Mononuclear cell (primary cell): Measurements from ENCODE around the gene CDH23. TPM values are rescaled to one million over a fixed set of nuclear protein-coding genes. Genes with fewer than 3 reads are reported as not detected.

ENCODE experiments used
- H3K27me3 ChIP-seq: 2 replicates; pipeline ENCODE4 v1.6.0; 2011; ENCODE audit warnings: low read length, control low read depth; ENCODE audit not compliant: insufficient read depth
- H3K4me1 ChIP-seq: 2 replicates; pipeline ENCODE4 v1.5.1; 2011; ENCODE audit warnings: mild to moderate bottlenecking, low read length, control low read depth; ENCODE audit not compliant: insufficient read depth
- H3K4me3 ChIP-seq: 2 replicates; pipeline ENCODE4 v1.5.1; 2011; ENCODE audit warnings: mild to moderate bottlenecking, low read length, moderate library complexity
- H3K9me3 ChIP-seq: 2 replicates; pipeline ENCODE4 v1.5.1; 2011; ENCODE audit warnings: low read depth, mild to moderate bottlenecking, control low read depth, low read length
- total RNA-seq: library from RNA; depleted of rRNA; stranded (reverse); fragments of >200 nt; gene quantifications from one replicate; pipeline ENCODE4 v1.2.3, GENCODE V29; 2012

CDH23 gene
- total RNA-seq, 1 donor = 5.0 TPM

DNA sequence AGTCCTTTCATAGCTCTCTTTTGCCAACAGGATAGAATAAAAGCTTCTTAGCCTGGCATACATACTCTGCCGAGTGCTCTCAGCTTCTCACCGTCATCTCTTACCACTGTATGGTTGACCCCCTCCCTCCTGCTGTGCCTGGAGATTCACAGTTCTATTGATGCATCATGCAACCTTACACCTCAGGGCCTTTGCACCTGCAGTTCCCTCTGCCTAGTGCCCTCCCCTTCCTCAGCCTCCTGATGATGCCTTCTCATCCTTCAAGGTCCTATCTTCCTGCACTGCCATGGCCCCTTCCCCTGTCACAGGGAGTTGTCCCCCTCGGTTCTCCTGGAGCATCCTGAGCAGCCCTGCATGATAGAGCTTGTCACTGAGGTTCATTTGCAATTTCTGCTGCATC is 81.5 kb downstream of the CDH23 start:
- Histone ChIP-seq H3K27me3 (no peaks in the 10 kb centered on the region), H3K9me3 (no peaks in the 10 kb centered on the region), H3K4me1 (peaks cover 24% of the 10 kb centered on the region)

DNA sequence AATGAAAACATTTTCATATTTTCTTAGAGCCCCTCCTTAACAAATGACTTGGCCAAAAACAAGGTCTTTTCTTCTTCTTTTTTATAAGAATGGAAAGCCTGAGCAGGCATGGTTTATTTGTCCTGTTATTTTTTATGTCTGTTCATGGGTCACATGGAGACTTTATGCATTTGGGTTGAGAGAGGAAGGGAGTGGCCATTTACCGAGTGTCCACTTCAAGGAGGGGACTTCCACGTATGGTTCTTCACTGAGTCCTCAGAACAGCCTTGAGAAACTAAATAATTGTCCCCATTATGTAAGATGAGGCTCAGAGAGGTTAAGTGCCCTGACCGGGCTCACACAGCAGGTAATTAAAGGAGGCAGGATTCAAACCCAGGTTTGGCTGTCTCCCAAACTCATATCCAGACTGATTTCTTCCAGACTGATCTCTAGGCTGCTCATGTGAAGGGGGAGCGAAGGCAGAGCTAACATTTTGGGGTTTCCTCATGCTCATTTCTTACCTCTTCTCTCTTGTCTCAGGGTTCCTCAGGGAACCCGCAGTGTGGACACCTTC is 82.2 kb downstream of the CDH23 start:
- Histone ChIP-seq H3K4me1 (peaks cover 24% of the 10 kb centered on the region), H3K9me3 (no peaks in the 10 kb centered on the region), H3K4me3 (no peak overlapping the region), H3K27me3 (no peaks in the 10 kb centered on the region)

More for the DNA sequence above, 81.5 kb downstream of the CDH23 start:
- H3K4me3 ChIP-seq = no peak overlapping the region

DNA sequence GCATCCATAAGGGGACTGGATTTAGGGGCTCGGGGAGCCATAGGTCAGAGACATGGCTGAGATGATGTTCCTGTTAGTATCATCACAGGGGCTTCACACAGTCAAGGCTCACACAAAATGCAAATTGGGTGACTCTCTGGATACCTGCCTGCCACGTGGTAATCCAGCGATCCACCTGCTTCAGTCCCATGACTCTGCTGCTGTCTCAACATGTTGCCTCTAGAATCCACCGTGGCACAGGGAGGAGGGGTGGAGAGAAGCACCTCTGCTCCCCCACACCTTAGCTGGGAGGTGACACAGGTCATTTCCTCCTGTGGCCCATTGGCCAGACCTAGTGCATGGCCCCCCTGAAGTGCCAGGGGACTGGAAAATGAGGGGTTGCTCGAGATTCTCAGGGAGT is 83.1 kb downstream of the CDH23 start:
- no peak overlapping the region for H3K4me3 ChIP-seq
- peaks cover 20% of the 10 kb centered on the region for H3K4me1 ChIP-seq
- no peaks in the 10 kb centered on the region for H3K27me3 ChIP-seq
- H3K9me3 ChIP-seq = no peaks in the 10 kb centered on the region

DNA sequence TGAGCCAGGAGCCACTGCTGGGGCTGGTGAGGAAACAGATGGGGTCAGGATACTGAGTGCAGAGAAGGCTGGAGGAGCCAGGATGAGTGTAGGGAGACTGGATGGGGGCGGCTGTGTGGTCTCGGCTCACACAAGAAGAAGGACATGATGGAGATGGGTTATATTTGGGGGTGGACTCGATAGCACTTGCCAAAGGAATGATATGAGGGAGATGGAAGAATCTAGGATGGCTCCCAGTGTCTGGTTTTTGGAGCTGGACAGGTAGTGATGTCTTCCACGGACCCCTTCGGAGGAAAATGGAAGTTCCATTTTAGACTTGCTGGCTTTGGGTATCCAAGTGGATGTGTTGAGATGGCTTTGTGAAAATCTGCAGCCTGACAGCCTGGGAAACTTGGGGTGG is 83.9 kb downstream of the CDH23 start:
- H3K4me3 ChIP-seq = no peak overlapping the region
- H3K27me3 ChIP-seq = no peaks in the 10 kb centered on the region
- no peaks in the 10 kb centered on the region for H3K9me3 ChIP-seq
- H3K4me1 ChIP-seq = peaks cover 12% of the 10 kb centered on the region

DNA sequence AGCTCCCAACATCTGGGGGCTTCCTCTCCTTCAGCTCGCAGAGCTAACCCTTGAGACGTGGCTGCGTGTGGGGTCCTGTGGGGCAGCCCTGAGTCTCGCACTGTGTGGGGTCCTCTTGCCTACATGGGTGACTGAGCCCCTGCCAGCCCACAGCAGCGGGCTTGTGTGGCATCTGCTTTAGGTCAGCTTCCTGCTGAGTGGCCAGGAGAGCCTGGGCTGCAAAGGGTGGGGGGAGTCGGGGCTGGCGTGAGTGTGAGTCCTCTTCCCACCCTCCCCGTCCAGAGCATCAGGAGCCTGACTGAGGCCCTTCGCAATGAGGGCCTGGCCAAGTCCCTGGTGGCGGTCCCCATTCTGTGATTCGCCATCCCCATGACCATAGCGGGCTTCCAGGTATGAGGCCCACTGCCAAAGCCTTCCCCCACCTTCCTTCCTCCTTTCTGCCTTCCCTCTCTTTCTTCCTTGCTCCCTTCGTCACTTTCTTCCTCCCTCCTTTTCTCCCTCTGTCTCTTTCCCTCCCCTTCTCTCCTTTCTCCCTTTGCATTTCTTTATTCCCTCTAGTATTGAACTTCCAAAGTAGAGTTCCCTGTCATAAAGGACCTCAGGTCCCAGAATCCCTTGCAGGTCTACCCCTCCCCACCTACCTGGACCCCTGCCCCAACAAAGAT is 85.2 kb downstream of the CDH23 start:
- no peak overlapping the region for H3K4me3 ChIP-seq
- H3K4me1 ChIP-seq = no peaks in the 10 kb centered on the region
- no peaks in the 10 kb centered on the region for H3K9me3 ChIP-seq
- no peaks in the 10 kb centered on the region for H3K27me3 ChIP-seq

DNA sequence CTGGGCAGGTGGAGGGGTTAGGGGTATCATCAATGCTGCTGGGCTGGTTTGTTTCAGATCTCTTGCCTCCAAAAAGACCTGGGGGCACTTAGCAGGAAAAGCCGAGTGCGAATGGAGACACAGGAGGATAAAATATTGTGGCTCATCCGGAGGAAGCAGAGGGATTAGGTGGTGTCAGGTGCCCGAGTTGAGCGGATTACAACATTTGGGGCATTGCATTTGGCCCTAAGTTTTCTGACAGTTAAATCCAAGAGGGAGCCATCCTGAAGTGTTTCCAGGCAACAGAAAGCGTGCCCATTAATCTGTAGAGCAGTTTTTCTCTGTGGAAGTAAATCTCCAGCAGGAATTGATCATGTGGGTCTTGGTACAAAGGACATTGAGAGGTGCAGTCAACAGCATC is 85.9 kb downstream of the CDH23 start:
- Histone ChIP-seq H3K9me3 (no peaks in the 10 kb centered on the region), H3K27me3 (no peaks in the 10 kb centered on the region), H3K4me1 (no peaks in the 10 kb centered on the region), H3K4me3 (no peak overlapping the region)

DNA sequence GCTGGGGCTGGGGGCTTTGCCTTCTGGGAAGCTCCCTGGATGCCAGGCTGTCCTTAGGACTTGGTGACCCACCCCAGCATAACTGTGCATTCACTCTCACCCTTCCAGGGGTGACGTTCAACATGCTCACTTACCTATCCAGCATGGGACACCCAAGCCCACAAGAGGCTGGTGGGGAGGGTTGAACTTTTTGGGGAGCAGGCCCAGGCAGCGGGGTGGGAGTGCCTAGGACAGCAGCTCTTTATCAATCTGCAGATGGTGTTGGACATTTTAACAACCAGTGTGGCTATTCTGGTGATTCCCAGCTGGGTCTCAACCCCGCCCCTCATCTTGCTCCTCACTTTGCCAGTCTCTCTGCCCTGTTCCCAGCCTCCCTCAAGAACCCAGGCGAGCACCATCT is 86.4 kb downstream of the CDH23 start:
- H3K27me3 ChIP-seq = no peaks in the 10 kb centered on the region
- H3K4me1 ChIP-seq = no peaks in the 10 kb centered on the region
- H3K9me3 ChIP-seq = no peaks in the 10 kb centered on the region
- no peak overlapping the region for H3K4me3 ChIP-seq

DNA sequence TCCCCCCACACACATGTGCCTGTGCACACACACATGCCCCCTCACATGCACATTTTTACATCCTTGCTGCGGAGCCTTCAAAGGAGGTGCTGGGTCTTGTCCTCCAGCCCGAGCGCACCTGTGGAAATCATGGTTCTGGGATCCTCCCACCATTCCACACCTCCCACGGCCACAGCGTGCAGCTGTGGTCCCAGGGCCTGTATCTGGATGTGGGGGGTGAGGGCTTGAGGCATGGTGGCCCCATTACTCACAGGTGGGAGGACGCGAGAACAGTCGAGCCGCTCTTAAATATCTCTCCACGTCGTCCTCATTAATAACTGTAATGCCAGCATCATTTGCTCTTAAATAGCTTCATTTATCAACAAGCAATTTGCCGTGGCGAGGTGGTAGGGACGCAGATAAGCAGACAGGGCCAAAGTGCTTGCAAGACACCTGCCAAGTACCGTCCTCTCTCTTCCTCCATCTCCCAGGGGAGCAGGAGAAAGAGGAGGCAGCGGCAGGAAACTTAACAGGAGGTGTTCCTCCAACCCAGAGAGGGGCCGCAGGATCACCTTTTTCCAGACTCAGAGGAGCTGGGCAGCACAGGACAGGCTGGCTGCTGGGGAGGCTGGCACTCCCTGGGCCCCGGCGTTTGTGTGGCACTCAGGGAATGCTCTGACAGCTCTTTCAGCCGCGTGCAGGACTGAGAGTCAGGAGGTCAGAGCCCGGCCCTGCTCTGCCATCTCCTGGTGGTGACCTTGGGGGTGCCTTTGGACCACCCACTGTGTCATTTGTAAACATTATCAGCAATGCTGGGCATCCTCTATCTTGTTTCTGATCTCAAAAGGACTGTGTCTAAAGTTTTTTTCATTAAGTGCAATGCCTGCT is 87.4 kb downstream of the CDH23 start:
- Histone ChIP-seq H3K4me1 (no peaks in the 10 kb centered on the region), H3K4me3 (no peak overlapping the region), H3K9me3 (no peaks in the 10 kb centered on the region), H3K27me3 (no peaks in the 10 kb centered on the region)

DNA sequence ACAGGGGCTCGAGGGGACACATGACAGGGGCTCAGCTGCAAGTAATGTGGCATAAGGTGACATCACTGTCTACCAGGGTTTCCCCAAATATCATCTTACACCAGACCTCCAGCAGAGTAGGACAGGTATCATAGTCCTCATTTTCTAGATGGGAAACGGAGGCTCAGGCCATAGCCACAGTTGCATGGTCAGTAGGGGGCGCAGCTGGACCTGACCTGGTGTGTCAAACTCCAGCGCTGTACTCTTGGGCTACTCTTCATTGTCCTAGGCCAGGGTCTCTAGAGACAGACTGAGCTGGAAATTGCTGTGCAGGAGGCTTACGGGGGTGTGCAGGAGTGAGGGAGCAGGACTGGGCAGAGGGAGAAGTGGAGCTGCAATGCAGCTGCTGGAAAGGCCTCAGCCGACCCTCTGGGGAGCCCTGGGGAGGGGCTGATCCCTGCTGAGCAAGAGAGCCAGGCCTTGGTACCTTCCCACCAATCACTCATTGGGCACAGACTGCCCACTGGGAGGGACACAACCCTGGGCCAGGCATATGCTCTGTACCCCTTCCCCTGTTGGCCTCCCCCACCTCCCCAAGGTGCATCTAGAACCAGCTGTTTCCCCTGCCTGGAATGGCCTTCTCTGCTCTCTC is 89.9 kb downstream of the CDH23 start:
- Histone ChIP-seq H3K4me1 (no peaks in the 10 kb centered on the region), H3K9me3 (no peaks in the 10 kb centered on the region), H3K4me3 (no peak overlapping the region)

DNA sequence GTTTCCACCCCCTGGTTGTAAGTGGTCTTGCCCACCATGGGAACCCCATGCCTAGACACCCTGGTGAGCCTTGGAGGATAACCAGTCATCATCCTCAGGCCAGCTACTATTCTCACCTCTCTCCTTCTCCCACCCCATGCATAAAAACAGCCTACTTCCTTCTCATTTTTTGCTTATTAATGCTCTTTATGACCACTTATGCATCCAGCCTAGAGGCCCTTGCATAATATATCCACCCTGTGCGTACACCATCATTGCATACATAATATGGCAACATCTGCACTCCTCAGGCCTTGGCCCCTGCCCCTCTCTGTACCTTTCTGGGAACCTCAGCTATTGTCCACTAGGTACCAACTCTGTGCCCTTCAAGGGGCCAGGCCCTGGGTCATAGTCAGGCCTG is 91.0 kb downstream of the CDH23 start:
- no peaks in the 10 kb centered on the region for H3K9me3 ChIP-seq
- no peaks in the 10 kb centered on the region for H3K4me1 ChIP-seq
- no peaks in the 10 kb centered on the region for H3K27me3 ChIP-seq
- H3K4me3 ChIP-seq = no peak overlapping the region

More for the DNA sequence above, 89.9 kb downstream of the CDH23 start:
- H3K27me3 ChIP-seq = no peaks in the 10 kb centered on the region

DNA sequence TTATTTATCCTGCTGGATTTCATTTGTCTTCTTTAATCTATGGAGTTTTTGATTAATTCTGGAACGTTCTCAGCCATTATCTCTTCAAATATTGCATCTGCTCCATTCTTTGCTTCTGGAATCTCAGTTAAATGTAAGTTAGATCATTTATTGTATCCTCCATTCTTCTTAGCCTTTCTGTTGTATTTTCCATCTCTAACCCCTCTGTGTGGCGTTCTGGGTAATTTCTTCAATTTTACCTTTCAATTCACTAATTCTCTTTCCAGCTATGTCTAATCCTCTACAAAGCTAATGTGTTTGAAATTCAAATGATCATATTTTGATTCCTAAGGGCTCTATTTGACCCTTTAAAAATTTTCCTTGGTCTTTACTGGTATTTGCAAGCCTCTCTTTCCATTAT is 92.4 kb downstream of the CDH23 start:
- Histone ChIP-seq H3K4me3 (no peak overlapping the region), H3K4me1 (no peaks in the 10 kb centered on the region), H3K27me3 (no peaks in the 10 kb centered on the region), H3K9me3 (no peaks in the 10 kb centered on the region)

DNA sequence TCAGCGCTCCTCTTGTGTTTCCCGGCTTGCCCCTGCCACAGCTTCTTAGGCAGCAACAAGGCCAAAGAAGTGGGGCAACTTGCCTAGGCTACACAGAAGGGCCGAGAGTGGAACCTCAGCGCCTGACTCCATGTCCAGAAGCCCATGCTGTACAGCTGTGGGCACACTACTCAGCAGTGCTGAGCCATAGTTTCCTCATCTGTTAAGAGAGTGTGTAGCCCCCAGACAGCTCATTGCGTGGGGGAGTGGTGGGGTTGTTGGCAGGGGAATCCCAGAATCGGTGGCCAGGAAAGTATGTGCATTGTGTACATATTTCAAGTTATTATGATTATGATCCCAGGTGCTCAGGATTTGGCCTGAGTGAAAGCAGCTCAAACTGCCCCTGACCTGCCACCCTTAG is 96.2 kb downstream of the CDH23 start:
- Histone ChIP-seq H3K9me3 (no peaks in the 10 kb centered on the region), H3K4me3 (no peak overlapping the region), H3K27me3 (no peaks in the 10 kb centered on the region), H3K4me1 (peaks cover 3% of the 10 kb centered on the region)

DNA sequence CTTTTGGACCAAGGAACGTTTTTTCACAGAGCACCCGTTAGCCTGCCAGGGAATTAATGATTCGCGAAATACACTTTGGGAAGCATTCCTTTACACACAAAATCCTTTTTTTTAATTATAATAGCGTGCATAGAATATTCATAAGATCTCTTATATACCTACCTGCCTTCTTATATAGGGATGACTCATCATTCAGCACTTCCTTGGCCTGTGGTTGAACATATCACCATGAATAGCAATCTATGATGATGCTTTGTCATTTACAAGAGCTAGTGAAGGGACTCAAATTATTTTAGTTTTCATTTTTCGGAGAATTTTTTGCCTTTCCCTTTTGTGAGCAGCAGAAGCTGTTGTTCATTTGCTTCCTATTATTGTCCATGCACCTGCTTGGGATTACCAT is 97.0 kb downstream of the CDH23 start:
- H3K9me3 ChIP-seq = no peaks in the 10 kb centered on the region
- H3K4me3 ChIP-seq = no peak overlapping the region
- H3K4me1 ChIP-seq = peaks cover 3% of the 10 kb centered on the region
- no peaks in the 10 kb centered on the region for H3K27me3 ChIP-seq

DNA sequence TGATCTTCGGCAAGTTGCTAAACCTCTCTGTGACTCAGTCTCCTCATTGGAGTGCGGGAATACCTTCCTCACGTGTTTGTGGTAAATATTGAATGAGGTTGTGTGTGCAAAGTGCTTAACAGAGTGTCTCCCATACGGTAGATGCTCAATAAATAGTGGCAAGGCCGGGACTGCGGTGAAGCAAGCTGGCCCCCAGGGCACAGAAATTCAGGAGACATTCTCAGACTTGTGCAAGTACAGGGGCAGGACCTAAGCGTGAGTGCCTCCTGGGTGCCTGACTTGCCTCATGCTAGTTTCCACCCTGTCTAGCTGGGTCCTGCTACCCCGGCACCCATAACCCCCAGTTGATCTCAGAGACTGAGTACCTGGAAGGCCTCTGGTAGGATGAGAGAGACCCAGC is 97.8 kb downstream of the CDH23 start:
- H3K9me3 ChIP-seq = no peaks in the 10 kb centered on the region
- no peak overlapping the region for H3K4me3 ChIP-seq
- H3K4me1 ChIP-seq = peaks cover 3% of the 10 kb centered on the region
- no peaks in the 10 kb centered on the region for H3K27me3 ChIP-seq

DNA sequence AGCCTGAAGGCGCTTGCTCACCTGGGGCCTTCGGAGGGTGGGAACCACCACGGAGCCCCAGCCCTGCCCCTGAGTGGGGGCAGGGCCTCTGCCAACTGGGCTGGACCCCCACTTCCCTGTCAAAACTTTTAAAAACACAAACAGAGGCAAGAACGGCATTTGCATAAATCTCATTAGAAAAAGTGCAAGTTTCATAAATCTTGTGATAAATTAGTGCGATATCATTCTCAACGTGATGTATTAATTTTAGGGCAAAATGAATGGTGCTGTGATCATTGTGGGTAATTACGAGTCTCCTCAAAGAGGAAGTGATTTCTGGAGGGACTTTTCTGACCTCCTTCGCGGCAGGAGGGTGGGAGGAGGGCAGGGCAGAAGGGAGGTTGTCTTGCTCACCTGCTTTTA is 98.3 kb downstream of the CDH23 start:
- Histone ChIP-seq H3K4me1 (peaks cover 3% of the 10 kb centered on the region), H3K9me3 (no peaks in the 10 kb centered on the region), H3K27me3 (no peaks in the 10 kb centered on the region), H3K4me3 (no peak overlapping the region)
